ENCODE data around the gene RAI14. TPM values are rescaled to one million over a fixed set of nuclear protein-coding genes. Genes with fewer than 3 reads are reported as not detected.
"Not testable (repeated sequence)": the region's sequence is repeated elsewhere in the genome, so short reads cannot be mapped to it uniquely, and the experiment has no call there.

The RAI14 gene
- total and polyA plus RNA-seq, 4 donors, result 16.7 to 91.5 (median 49.3) TPM

GRCh38 chr5:34756781-34757624 is 100.9 kb downstream of the RAI14 start:
- H3K9me3 ChIP-seq (ENCODE audit: control insufficient read depth in 4 of 4, insufficient read depth in 3 of 4, low read length in 3 of 4), result no peaks in the 10 kb centered on the region
- WGBS, 2 donors, result 75 to 86% methylated on average over 20 of the region's 20 CpGs

GRCh38 chr5:34758514-34758913 is 102.4 kb downstream of the RAI14 start:
- no peak overlapping the region for H3K27ac ChIP-seq (ENCODE audit: low read depth in 1 of 2, low read length in 1 of 2)
- no peak overlapping the region for H3K9ac ChIP-seq (ENCODE audit: insufficient read depth in 1 of 2, low read length in 2 of 2)
- 95% methylated on average over 3 of the region's 3 CpGs for WGBS, 2 donors
- H3K9me3 ChIP-seq (ENCODE audit: control insufficient read depth in 4 of 4, insufficient read depth in 3 of 4, low read length in 3 of 4), result no peaks in the 10 kb centered on the region
- peaks cover 0 to 2% (median 0%) of the 10 kb centered on the region in 3 donors for H3K27me3 ChIP-seq (ENCODE audit: control insufficient read depth in 3 of 3, insufficient read depth in 3 of 3, low read length in 2 of 3)
- ATAC-seq (ENCODE audit: insufficient read depth, low FRiP score), result no peak
- peaks cover 0 to 7% (median 4%) of the 10 kb centered on the region in 4 donors for H3K36me3 ChIP-seq (ENCODE audit: control insufficient read depth in 4 of 4, insufficient read depth in 4 of 4, low read length in 4 of 4)
- DNase-seq, result no peak
- TF ChIP-seq, protein P1, sequence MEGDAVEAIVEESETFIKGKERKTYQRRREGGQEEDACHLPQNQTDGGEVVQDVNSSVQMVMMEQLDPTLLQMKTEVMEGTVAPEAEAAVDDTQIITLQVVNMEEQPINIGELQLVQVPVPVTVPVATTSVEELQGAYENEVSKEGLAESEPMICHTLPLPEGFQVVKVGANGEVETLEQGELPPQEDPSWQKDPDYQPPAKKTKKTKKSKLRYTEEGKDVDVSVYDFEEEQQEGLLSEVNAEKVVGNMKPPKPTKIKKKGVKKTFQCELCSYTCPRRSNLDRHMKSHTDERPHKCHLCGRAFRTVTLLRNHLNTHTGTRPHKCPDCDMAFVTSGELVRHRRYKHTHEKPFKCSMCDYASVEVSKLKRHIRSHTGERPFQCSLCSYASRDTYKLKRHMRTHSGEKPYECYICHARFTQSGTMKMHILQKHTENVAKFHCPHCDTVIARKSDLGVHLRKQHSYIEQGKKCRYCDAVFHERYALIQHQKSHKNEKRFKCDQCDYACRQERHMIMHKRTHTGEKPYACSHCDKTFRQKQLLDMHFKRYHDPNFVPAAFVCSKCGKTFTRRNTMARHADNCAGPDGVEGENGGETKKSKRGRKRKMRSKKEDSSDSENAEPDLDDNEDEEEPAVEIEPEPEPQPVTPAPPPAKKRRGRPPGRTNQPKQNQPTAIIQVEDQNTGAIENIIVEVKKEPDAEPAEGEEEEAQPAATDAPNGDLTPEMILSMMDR (IDR thresholded peaks at IDR 0.05; ENCODE audit: control extremely low read depth, extremely low read depth), result no peak
- no peak overlapping the region for H3K4me3 ChIP-seq
- peaks cover 2 to 17% (median 6%) of the 10 kb centered on the region in 5 donors for H3K4me1 ChIP-seq (ENCODE audit: control insufficient read depth in 5 of 5, insufficient read depth in 5 of 5, low read length in 5 of 5)

More at GRCh38 chr5:34756781-34757624, 100.9 kb downstream of the RAI14 start:
- DNase-seq (peak; percentile 65 to 82 (median 78)), ATAC-seq (ENCODE audit: insufficient read depth, low FRiP score) (no peak)
- H3K4me1 ChIP-seq (ENCODE audit: control insufficient read depth in 5 of 5, insufficient read depth in 5 of 5, low read length in 5 of 5), result peaks cover under 1 to 9% (median 5%) of the 10 kb centered on the region in 5 donors
- H3K27ac ChIP-seq (ENCODE audit: low read depth in 1 of 2, low read length in 1 of 2), result no peak overlapping the region
- H3K4me3 ChIP-seq, result no peak overlapping the region
- peaks cover 0 to 6% (median 4%) of the 10 kb centered on the region in 4 donors for H3K36me3 ChIP-seq (ENCODE audit: control insufficient read depth in 4 of 4, insufficient read depth in 4 of 4, low read length in 4 of 4)
- peaks cover 0 to 2% (median 0%) of the 10 kb centered on the region in 3 donors for H3K27me3 ChIP-seq (ENCODE audit: control insufficient read depth in 3 of 3, insufficient read depth in 3 of 3, low read length in 2 of 3)
- no peak overlapping the region for H3K9ac ChIP-seq (ENCODE audit: insufficient read depth in 1 of 2, low read length in 2 of 2)
- TF ChIP-seq, protein P1 (IDR thresholded peaks at IDR 0.05; ENCODE audit: control extremely low read depth, extremely low read depth), result no peak

DNA sequence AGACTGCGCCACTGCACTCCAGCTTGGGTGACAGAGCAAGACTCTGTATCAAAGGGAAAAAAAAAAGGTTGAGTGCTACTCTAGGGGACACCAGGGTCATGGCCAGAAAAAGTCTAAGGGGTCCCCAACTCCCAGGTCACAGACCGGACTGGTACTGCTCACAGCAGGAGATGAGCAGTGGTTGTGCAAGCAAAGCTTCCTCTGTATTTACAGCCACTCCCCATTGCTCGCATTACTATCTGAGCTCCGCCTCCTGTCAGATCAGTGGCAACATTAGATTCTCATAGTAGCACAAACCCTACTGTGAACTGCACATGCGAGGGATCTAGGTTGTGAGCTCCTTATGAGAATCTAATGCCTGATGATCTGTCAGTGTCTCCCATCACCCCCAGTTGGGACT is 103.1 kb downstream of the RAI14 start:
- WGBS, 2 donors, result 90 to 92% methylated on average over 5 of the region's 5 CpGs
- ATAC-seq (ENCODE audit: insufficient read depth, low FRiP score); H3K27ac ChIP-seq (ENCODE audit: low read depth in 1 of 2, low read length in 1 of 2); DNase-seq; H3K36me3 ChIP-seq (ENCODE audit: control insufficient read depth in 4 of 4, insufficient read depth in 4 of 4, low read length in 4 of 4); H3K27me3 ChIP-seq (ENCODE audit: control insufficient read depth in 3 of 3, insufficient read depth in 3 of 3, low read length in 2 of 3); H3K9ac ChIP-seq (ENCODE audit: insufficient read depth in 1 of 2, low read length in 2 of 2); H3K4me3 ChIP-seq; H3K9me3 ChIP-seq (ENCODE audit: control insufficient read depth in 4 of 4, insufficient read depth in 3 of 4, low read length in 3 of 4): not testable (repeated sequence)
- peaks cover 2 to 17% (median 6%) of the 10 kb centered on the region in 5 donors for H3K4me1 ChIP-seq (ENCODE audit: control insufficient read depth in 5 of 5, insufficient read depth in 5 of 5, low read length in 5 of 5)

GRCh38 chr5:34765662-34766061 is 109.5 kb downstream of the RAI14 start:
- Histone ChIP-seq H3K4me1 (ENCODE audit: control insufficient read depth in 5 of 5, insufficient read depth in 5 of 5, low read length in 5 of 5) (peaks cover 0 to 17% (median 2%) of the 10 kb centered on the region in 5 donors), H3K36me3 (ENCODE audit: control insufficient read depth in 4 of 4, insufficient read depth in 4 of 4, low read length in 4 of 4) (peaks cover 0 to 5% (median 3%) of the 10 kb centered on the region in 4 donors), H3K27ac (ENCODE audit: low read depth in 1 of 2, low read length in 1 of 2) (no peak overlapping the region), H3K27me3 (ENCODE audit: control insufficient read depth in 3 of 3, insufficient read depth in 3 of 3, low read length in 2 of 3) (no peaks in the 10 kb centered on the region), H3K4me3 (no peak overlapping the region), H3K9ac (ENCODE audit: insufficient read depth in 1 of 2, low read length in 2 of 2) (no peak overlapping the region), H3K9me3 (ENCODE audit: control insufficient read depth in 4 of 4, insufficient read depth in 3 of 4, low read length in 3 of 4) (no peaks in the 10 kb centered on the region)
- ATAC-seq (ENCODE audit: insufficient read depth, low FRiP score) (no peak), DNase-seq (no peak)
- TF ChIP-seq, protein P1 (IDR thresholded peaks at IDR 0.05; ENCODE audit: control extremely low read depth, extremely low read depth), result no peak
- WGBS, 2 donors, result 93 to 95% methylated on average over 1 of the region's 1 CpG

All from lung (tissue), 12 donors.